Psoas muscle (tissue), 8 donors: Measurements from ENCODE around the gene SPAG9. TPM values are rescaled to one million over a fixed set of nuclear protein-coding genes. Genes with fewer than 3 reads are reported as not detected.

Source experiments
- ATAC-seq, 4 donors: fragments of 200-7000 bp; cut with Tn5 transposase; one replicate each; pipeline ENCODE4 v1.9.1; 2020; ENCODE audit warnings: moderate library complexity in 3 of 4, mild to moderate bottlenecking in 2 of 4
- DNase-seq, 2 donors: peaks; one replicate each; pipeline ENCODE4 v3.0.0-alpha.2; 2020
- H3K27ac ChIP-seq: fragments of 200-600 bp; one replicate; pipeline ENCODE4 v1.8.0; 2022
- H3K27me3 ChIP-seq, 3 donors: fragments of 200-600 bp in 1 of 3; one replicate each; pipeline versions ENCODE4 v1.6.1 to v1.8.0; 2013 to 2022; ENCODE audit warnings: low read length in 2 of 3, mild to moderate bottlenecking in 2 of 3, moderate library complexity in 1 of 3; ENCODE audit not compliant: insufficient read depth in 3 of 3
- H3K36me3 ChIP-seq, 2 donors: fragments of 200-600 bp in 1 of 2; one replicate each; pipeline versions ENCODE4 v1.6.1 to v1.8.0; 2013 to 2022; ENCODE audit warnings: low read depth in 1 of 2, mild to moderate bottlenecking in 1 of 2, moderate library complexity in 1 of 2; ENCODE audit not compliant: insufficient read depth in 1 of 2
- H3K4me1 ChIP-seq: fragments of 200-600 bp; one replicate; pipeline ENCODE4 v1.8.0; 2022
- H3K4me3 ChIP-seq: fragments of 200-600 bp; one replicate; pipeline ENCODE4 v1.8.0; 2022; ENCODE audit warnings: mild to moderate bottlenecking
- H3K9me3 ChIP-seq: fragments of 200-600 bp; one replicate; pipeline ENCODE4 v1.8.0; 2022
- WGBS, 3 donors: extraction: QIAGEN DNeasy Blood & Tissue Kit; methylation state at CpG; one replicate each; pipeline versions ENCODE4 v1.1.6 to v1.1.7; 2013; 5-methylcytosine and 5-hydroxymethylcytosine counted together
- intact Hi-C, 2 donors: fragments of 100-400 bp; cut with DNase I; formaldehyde crosslinking; loops; one replicate each; pipeline versions ENCODE4 v1.11.0 to v1.14.2; 2022
- polyA plus RNA-seq, 3 donors: library from polyadenylated mRNA; stranded (reverse); fragments of 200-250 nt; gene quantifications; one replicate each; pipeline ENCODE4 v1.2.3, GENCODE V29; 2013
- total RNA-seq, 4 donors: library from RNA; stranded (reverse); fragmentation: NEBNext Ultra II Directional in 2 of 4; extraction: Animal tissue kit (Norgen Biotek cat#: 25700) in 2 of 4; gene quantifications; one replicate each; pipeline versions ENCODE4 v1.2.1 to v1.2.4, GENCODE V29; 2021 to 2023
- TF ChIP-seq, protein P1 (sequence below): fragments of 200-600 bp; IDR thresholded peaks from one replicate; pipeline ENCODE4 v1.8.0; 2022; ENCODE audit warnings: antibody characterized with exemption
- donor health status: healthy with polysubstance abuse.
- donor health status: DM: no; HTN: no; CAD: no; lungs with moderate emphysema.
- donor health status: Bipolar disorder and iron deficiency.
- donor health status: healthy.
- donor health status: DM: yes; HTN: yes; CAD: no.
- donor health status: DM: no; HTN: no; CAD: no.
- donor health status: DM: no; HTN: no; CAD: no.
- donor health status: DM: yes; HTN: yes; CAD: no.

The SPAG9 gene
- total and polyA plus RNA-seq, 7 donors: 34.8 to 133 (median 92.1) TPM

DNA sequence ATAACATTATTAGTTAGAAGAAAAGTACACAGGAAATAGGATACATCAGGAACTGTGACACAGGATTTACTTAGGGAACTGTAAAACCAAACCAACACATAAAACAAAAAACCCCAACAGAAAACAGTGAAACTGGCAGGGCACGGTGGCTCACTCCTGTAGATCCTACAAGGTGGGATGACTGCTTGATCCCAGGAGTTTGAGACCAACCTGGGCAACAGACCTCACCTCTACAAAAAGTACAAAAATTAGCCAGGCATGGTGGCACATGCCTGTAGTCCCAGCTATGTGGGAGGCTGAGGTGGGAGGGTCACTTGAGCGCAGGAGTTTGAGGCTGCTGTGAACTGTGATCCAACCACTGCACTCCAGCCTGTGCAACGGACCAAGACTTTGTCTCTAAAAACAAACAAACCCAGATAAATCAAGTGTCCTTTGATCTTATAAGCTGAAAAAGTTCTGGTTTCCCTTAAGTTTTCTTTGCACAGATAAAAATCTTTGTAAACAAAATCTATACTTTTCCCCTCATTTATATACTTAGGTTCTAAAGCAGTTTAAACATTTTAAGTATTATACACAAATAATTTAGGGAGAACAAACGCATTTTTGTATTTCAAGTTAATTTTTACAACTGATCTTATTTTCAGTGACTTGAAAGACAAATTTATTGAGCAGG lies 143.0 kb downstream of the SPAG9 start:
- H3K36me3 ChIP-seq: peaks cover 3 to 98% of the 10 kb centered on the region in 2 donors
- intact Hi-C loops: loop anchor here in 1 of 2 donors (10.0 kb wide), 1 partner anchor 223 kb away; no protein-coding TSS in a partner anchor
- TF ChIP-seq, protein P1, sequence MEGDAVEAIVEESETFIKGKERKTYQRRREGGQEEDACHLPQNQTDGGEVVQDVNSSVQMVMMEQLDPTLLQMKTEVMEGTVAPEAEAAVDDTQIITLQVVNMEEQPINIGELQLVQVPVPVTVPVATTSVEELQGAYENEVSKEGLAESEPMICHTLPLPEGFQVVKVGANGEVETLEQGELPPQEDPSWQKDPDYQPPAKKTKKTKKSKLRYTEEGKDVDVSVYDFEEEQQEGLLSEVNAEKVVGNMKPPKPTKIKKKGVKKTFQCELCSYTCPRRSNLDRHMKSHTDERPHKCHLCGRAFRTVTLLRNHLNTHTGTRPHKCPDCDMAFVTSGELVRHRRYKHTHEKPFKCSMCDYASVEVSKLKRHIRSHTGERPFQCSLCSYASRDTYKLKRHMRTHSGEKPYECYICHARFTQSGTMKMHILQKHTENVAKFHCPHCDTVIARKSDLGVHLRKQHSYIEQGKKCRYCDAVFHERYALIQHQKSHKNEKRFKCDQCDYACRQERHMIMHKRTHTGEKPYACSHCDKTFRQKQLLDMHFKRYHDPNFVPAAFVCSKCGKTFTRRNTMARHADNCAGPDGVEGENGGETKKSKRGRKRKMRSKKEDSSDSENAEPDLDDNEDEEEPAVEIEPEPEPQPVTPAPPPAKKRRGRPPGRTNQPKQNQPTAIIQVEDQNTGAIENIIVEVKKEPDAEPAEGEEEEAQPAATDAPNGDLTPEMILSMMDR: no peak
- no peaks in the 10 kb centered on the region for H3K27me3 ChIP-seq
- no peaks in the 10 kb centered on the region for H3K9me3 ChIP-seq
- no peaks in the 10 kb centered on the region for H3K4me1 ChIP-seq
- no peak overlapping the region for H3K4me3 ChIP-seq
- 72 to 84% (median 76%) methylated on average over 4 of the region's 4 CpGs for WGBS, 3 donors
- DNase-seq: no peak
- H3K27ac ChIP-seq: no peak overlapping the region
- ATAC-seq: no peak

DNA sequence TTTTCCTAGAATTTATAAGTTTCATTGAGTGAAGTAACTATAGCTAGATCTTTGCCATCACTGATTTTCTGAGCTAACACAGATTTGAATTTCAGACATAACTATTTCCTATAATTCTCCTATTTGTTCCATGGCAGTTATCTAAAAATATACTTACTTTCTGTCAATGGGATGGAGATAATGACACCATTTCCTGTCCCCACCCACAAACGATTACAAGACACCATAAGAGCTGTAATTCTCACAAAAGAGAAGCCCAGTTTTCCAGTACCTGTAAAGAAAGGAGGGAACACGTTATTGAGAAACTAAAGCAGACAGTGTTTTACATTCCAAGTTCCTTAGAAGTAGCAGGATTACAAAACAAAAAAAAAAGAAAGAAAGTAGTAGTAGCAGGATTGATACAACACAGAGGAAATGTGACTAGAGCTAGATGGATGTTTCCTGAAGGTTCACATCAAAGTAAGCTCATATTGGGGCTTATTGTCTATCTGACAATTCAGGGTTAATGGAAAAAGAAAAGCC lies 143.7 kb downstream of the SPAG9 start:
- no peak overlapping the region for H3K27ac ChIP-seq
- TF ChIP-seq, protein P1: no peak
- WGBS, 3 donors: 37 to 43% (median 42%) methylated on average over 2 of the region's 2 CpGs

DNA sequence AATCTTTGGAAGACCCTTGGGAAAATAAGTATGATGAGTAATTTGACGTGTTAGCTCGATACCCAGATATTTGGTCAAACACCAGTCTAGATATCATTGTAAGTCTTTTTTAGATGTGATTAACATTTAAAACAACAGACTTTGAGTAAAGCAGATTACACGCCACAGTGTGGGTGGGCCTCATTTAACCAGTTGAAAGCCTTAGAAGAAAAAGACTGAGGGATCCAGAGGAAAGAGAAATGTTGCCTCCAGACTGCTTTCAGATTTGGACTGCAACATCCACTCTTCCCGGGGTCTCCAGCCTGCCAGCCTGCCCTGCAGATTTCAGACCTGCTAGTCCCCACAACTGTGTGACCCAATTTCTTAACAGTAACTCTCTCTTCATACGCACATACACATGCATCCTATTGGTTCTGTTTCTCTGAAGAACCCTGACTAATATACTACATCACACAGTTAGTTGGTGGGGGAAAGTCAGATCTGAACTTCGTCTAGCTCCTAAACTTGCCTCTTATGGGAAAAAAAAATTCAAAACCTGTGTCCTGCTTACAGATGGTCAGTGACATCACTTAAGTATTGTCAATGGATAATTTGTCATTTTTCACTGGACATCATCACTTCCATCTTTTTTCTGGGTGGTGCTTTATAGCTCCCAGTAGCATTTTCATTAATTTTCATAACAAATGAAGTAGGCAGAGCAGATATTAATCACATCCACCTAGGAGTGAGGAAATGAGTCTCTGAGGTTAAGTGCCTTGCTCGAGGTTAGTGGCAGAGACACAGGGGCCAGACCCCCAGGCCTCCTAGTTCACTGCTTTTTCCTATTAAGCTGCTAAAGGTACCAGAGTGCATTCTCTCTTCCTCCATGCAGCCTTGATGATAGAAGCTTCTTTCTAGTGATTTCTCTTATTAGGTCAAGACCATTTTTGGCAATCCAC lies 146.8 kb downstream of the SPAG9 start:
- TF ChIP-seq, protein P1: no peak
- ATAC-seq: no peak
- 92 to 94% (median 92%) methylated on average over 7 of the region's 7 CpGs for WGBS, 3 donors
- H3K27me3 ChIP-seq: no peaks in the 10 kb centered on the region
- H3K4me3 ChIP-seq: no peak overlapping the region
- no peaks in the 10 kb centered on the region for H3K4me1 ChIP-seq
- DNase-seq: no peak
- no peak overlapping the region for H3K27ac ChIP-seq
- intact Hi-C loops: loop anchor here in 1 of 2 donors (10.0 kb wide), 1 partner anchor 219 kb away; no protein-coding TSS in a partner anchor
- H3K36me3 ChIP-seq: peaks cover 0 to 85% of the 10 kb centered on the region in 2 donors
- no peaks in the 10 kb centered on the region for H3K9me3 ChIP-seq

More for the DNA sequence above, 143.7 kb downstream of the SPAG9 start:
- no peaks in the 10 kb centered on the region for H3K4me1 ChIP-seq
- ATAC-seq (no peak), DNase-seq (no peak)
- no peak overlapping the region for H3K4me3 ChIP-seq
- H3K27me3 ChIP-seq: no peaks in the 10 kb centered on the region
- no peaks in the 10 kb centered on the region for H3K9me3 ChIP-seq
- intact Hi-C loops: loop anchor here in 1 of 2 donors (10.0 kb wide), 1 partner anchor 222 kb away; no protein-coding TSS in a partner anchor
- H3K36me3 ChIP-seq: peaks cover 3 to 92% of the 10 kb centered on the region in 2 donors

DNA sequence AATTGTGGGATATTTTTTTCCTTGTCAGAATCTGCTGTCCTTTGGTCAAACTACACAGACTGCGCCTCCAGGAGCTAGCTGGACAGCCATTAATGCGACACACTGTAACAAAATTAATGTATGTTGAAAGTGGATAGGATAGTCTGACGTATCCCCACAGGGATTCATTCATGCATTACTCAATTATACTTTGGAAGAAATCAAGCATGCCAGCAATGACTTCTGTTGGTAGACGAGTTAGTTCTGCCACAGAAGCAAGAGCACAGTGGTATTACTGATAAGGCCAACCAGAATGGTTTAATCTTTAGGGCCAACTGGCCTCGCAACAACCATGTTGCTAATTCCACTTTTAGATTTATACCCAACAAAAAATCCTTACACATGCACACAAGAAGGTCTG lies 148.1 kb downstream of the SPAG9 start:
- no peak for ATAC-seq
- H3K27ac ChIP-seq: no peak overlapping the region
- 80 to 92% (median 84%) methylated on average over 5 of the region's 5 CpGs for WGBS, 3 donors
- no peaks in the 10 kb centered on the region for H3K9me3 ChIP-seq
- peaks cover 4% of the 10 kb centered on the region for H3K4me1 ChIP-seq
- no peak overlapping the region for H3K4me3 ChIP-seq
- no peak for DNase-seq
- intact Hi-C loops: loop anchor here in 1 of 2 donors (10.0 kb wide), 1 partner anchor 218 kb away; no protein-coding TSS in a partner anchor
- H3K36me3 ChIP-seq: peaks cover 0 to 79% of the 10 kb centered on the region in 2 donors
- TF ChIP-seq, protein P1: no peak
- H3K27me3 ChIP-seq: no peaks in the 10 kb centered on the region
